ENCODE data around the gene ULBP2. TPM values are rescaled to one million over a fixed set of nuclear protein-coding genes. Genes with fewer than 3 reads are reported as not detected.

The ULBP2 gene
- total RNA-seq, 2 experiments from 2014 or later: 0.60 to 2.6 TPM

GRCh38 chr6:149948616-149949015 lies 6.8 kb downstream of the ULBP2 start:
- Histone ChIP-seq H2AFZ (ENCODE audit: low read length) (no peak overlapping the region), H3K36me3 (ENCODE audit: insufficient read depth, low read length) (no peaks in the 10 kb centered on the region), H3K9me3 (ENCODE audit: low read length) (no peaks in the 10 kb centered on the region), H3K27ac (ENCODE audit: low read depth, low read length, poor library complexity, severe bottlenecking) (no peak overlapping the region), H3K4me2 (ENCODE audit: low read length) (no peak overlapping the region), H4K20me1 (ENCODE audit: insufficient read depth, low read length) (no peaks in the 10 kb centered on the region), H3K79me2 (ENCODE audit: insufficient read depth, low read depth, low read length) (no peaks in the 10 kb centered on the region), H3K4me1 (ENCODE audit: insufficient read depth, low read length, poor library complexity, severe bottlenecking) (no peaks in the 10 kb centered on the region), H3K4me3 (ENCODE audit: low read depth, low read length, poor library complexity, severe bottlenecking) (no peak overlapping the region), H3K9me2 (ENCODE audit: insufficient read depth, low read length) (no peaks in the 10 kb centered on the region)
- BruUV-seq (replicated peaks): no TSS peak
- intact Hi-C loops (cut with micrococcal nuclease; ENCODE audit: unreplicated experiment): no loop called here
- TF ChIP-seq, protein P1, sequence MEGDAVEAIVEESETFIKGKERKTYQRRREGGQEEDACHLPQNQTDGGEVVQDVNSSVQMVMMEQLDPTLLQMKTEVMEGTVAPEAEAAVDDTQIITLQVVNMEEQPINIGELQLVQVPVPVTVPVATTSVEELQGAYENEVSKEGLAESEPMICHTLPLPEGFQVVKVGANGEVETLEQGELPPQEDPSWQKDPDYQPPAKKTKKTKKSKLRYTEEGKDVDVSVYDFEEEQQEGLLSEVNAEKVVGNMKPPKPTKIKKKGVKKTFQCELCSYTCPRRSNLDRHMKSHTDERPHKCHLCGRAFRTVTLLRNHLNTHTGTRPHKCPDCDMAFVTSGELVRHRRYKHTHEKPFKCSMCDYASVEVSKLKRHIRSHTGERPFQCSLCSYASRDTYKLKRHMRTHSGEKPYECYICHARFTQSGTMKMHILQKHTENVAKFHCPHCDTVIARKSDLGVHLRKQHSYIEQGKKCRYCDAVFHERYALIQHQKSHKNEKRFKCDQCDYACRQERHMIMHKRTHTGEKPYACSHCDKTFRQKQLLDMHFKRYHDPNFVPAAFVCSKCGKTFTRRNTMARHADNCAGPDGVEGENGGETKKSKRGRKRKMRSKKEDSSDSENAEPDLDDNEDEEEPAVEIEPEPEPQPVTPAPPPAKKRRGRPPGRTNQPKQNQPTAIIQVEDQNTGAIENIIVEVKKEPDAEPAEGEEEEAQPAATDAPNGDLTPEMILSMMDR (conservative IDR thresholded peaks at IDR 0.05; ENCODE audit: low read length): no peak
- no peak for TF ChIP-seq EZH2phosphoT487 (IDR thresholded peaks at IDR 0.05; ENCODE audit: borderline replicate concordance, low read depth, low read length)
- ChIA-PET POLR2A (no interaction called here), CTCF (ENCODE audit: unreplicated experiment) (no interaction called here)
- DNase-seq (ENCODE audit: low spot score): no peak

DNA sequence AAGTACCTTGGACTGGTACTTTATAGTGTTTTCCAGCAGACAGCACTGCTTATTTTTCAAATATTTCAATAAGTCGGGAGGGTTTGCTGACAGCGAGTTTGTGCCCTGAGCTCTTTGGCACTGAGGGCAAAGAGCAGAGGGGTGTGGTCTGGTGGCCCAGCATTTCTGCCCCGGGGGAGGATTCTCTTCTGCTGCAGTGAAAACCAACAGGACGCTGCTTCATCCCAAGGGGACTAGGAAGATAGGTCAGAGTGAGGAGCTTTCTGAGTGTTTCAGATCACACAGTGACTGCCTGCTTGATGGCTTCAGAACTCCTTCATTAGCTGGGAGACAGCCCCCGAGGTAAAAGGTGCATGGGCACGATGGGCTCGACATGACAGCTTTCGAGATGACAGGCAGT lies 8.6 kb downstream of the ULBP2 start:
- no peak overlapping the region for H3K27ac ChIP-seq (ENCODE audit: low read depth, low read length, poor library complexity, severe bottlenecking)
- intact Hi-C loops (cut with micrococcal nuclease; ENCODE audit: unreplicated experiment): no loop called here

DNA sequence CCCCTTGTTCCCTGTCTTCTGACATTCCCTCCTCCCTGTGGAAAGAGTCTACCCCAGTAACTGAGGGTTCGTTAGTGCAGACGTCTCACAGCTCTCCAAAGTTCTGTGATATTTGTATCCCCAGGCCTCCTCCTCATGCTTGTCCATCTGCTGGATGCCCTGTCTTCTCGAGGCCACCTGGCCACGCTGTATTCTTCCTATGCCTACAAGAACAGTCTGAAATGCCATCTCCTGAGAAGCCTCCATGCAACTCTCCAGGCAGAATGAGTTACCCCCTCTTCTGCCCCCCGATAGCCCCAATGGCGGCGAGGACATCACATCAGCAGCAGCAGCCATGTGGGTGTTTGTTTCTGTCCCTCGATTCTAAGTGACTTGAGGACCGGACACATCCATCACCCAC lies 9.3 kb downstream of the ULBP2 start:
- H3K4me1 ChIP-seq (ENCODE audit: insufficient read depth, low read length, poor library complexity, severe bottlenecking): no peaks in the 10 kb centered on the region
- no peak overlapping the region for H3K4me2 ChIP-seq (ENCODE audit: low read length)
- ChIA-PET POLR2A (no interaction called here), CTCF (ENCODE audit: unreplicated experiment) (no interaction called here)
- H3K9me2 ChIP-seq (ENCODE audit: insufficient read depth, low read length): no peaks in the 10 kb centered on the region
- no peaks in the 10 kb centered on the region for H3K79me2 ChIP-seq (ENCODE audit: insufficient read depth, low read depth, low read length)
- intact Hi-C loops (cut with micrococcal nuclease; ENCODE audit: unreplicated experiment): no loop called here
- DNase-seq (ENCODE audit: low spot score): no peak
- no peak overlapping the region for H3K27ac ChIP-seq (ENCODE audit: low read depth, low read length, poor library complexity, severe bottlenecking)
- no peak overlapping the region for H3K4me3 ChIP-seq (ENCODE audit: low read depth, low read length, poor library complexity, severe bottlenecking)
- no peaks in the 10 kb centered on the region for H4K20me1 ChIP-seq (ENCODE audit: insufficient read depth, low read length)
- H3K36me3 ChIP-seq (ENCODE audit: insufficient read depth, low read length): no peaks in the 10 kb centered on the region
- no TSS peak for BruUV-seq (replicated peaks)
- H3K9me3 ChIP-seq (ENCODE audit: low read length): no peaks in the 10 kb centered on the region
- TF ChIP-seq, protein P1 (conservative IDR thresholded peaks at IDR 0.05; ENCODE audit: low read length): no peak
- no peak for TF ChIP-seq EZH2phosphoT487 (IDR thresholded peaks at IDR 0.05; ENCODE audit: borderline replicate concordance, low read depth, low read length)
- no peak overlapping the region for H2AFZ ChIP-seq (ENCODE audit: low read length)

More for the DNA sequence above, 8.6 kb downstream of the ULBP2 start:
- H3K9me2 ChIP-seq (ENCODE audit: insufficient read depth, low read length): no peaks in the 10 kb centered on the region
- ChIA-PET CTCF (ENCODE audit: unreplicated experiment) (no interaction called here), POLR2A (no interaction called here)
- no peaks in the 10 kb centered on the region for H3K4me1 ChIP-seq (ENCODE audit: insufficient read depth, low read length, poor library complexity, severe bottlenecking)
- BruUV-seq (replicated peaks): no TSS peak
- no peak for DNase-seq (ENCODE audit: low spot score)
- H3K9me3 ChIP-seq (ENCODE audit: low read length): no peaks in the 10 kb centered on the region
- no peak for TF ChIP-seq EZH2phosphoT487 (IDR thresholded peaks at IDR 0.05; ENCODE audit: borderline replicate concordance, low read depth, low read length)
- TF ChIP-seq, protein P1 (conservative IDR thresholded peaks at IDR 0.05; ENCODE audit: low read length): no peak
- no peaks in the 10 kb centered on the region for H3K36me3 ChIP-seq (ENCODE audit: insufficient read depth, low read length)
- no peak overlapping the region for H3K4me2 ChIP-seq (ENCODE audit: low read length)
- no peak overlapping the region for H3K4me3 ChIP-seq (ENCODE audit: low read depth, low read length, poor library complexity, severe bottlenecking)
- H4K20me1 ChIP-seq (ENCODE audit: insufficient read depth, low read length): no peaks in the 10 kb centered on the region
- H3K79me2 ChIP-seq (ENCODE audit: insufficient read depth, low read depth, low read length): no peaks in the 10 kb centered on the region
- H2AFZ ChIP-seq (ENCODE audit: low read length): no peak overlapping the region
